OCI-LY1 (cell line): Measurements from ENCODE around the gene SYNGR2.
A peak's percentile ranks its signal among the peaks of the same experiment; 100 is the strongest.

Experiments
- H2AFZ ChIP-seq: fragments of 200-600 bp; sonication (generic), shearing (Covaris generic); 2 replicates; pipeline ENCODE4 v1.6.0; 2014; ENCODE audit warnings: antibody characterized with exemption, mild to moderate bottlenecking, low read length
- H3F3A ChIP-seq: fragments of 200-600 bp; sonication (generic), shearing (Covaris generic); 2 replicates; pipeline ENCODE4 v1.6.0; 2014; ENCODE audit warnings: mild to moderate bottlenecking, antibody characterized with exemption, low read length, moderate library complexity; ENCODE audit not compliant: insufficient read depth
- H3K27ac ChIP-seq: fragments of 200-600 bp; sonication (generic); 2 replicates; pipeline ENCODE4 v1.5.1; 2014; ENCODE audit warnings: low read length, mixed run types, mild to moderate bottlenecking, low read depth; ENCODE audit not compliant: poor library complexity, severe bottlenecking
- H3K27me3 ChIP-seq: fragments of 200-600 bp; sonication (generic); 2 replicates; pipeline ENCODE4 v1.6.0; 2014; ENCODE audit warnings: antibody characterized with exemption, mild to moderate bottlenecking, low read length, moderate library complexity; ENCODE audit not compliant: insufficient read depth
- H3K36me3 ChIP-seq: fragments of 200-600 bp; sonication (generic); 2 replicates; pipeline ENCODE4 v1.6.1; 2014; ENCODE audit warnings: mild to moderate bottlenecking, antibody characterized with exemption, low read length, moderate library complexity, mixed read lengths; ENCODE audit not compliant: insufficient read depth
- H3K4me1 ChIP-seq: fragments of 200-600 bp; sonication (generic); 2 replicates; pipeline ENCODE4 v1.5.1; 2014; ENCODE audit warnings: mild to moderate bottlenecking, low read length, moderate library complexity; ENCODE audit not compliant: insufficient read depth, severe bottlenecking
- H3K4me2 ChIP-seq: fragments of 200-600 bp; sonication (generic), shearing (Covaris generic); 2 replicates; pipeline ENCODE4 v1.6.1; 2014; ENCODE audit warnings: low read length
- H3K4me3 ChIP-seq: fragments of 200-600 bp; sonication (generic); 2 replicates; pipeline ENCODE4 v1.5.1; 2014; ENCODE audit warnings: low read length, low read depth, mild to moderate bottlenecking, mixed read lengths; ENCODE audit not compliant: poor library complexity, severe bottlenecking
- H3K79me2 ChIP-seq: fragments of 200-600 bp; shearing (Covaris generic); 2 replicates; pipeline ENCODE4 v1.6.1; 2016; ENCODE audit warnings: mixed run types, low read length, mixed read lengths; ENCODE audit not compliant: insufficient read depth
- H3K9ac ChIP-seq: fragments of 200-600 bp; sonication (generic), shearing (Covaris generic); 2 replicates; pipeline ENCODE4 v1.6.1; 2014; ENCODE audit warnings: mild to moderate bottlenecking, low read length, mixed read lengths
- H3K9me2 ChIP-seq: fragments of 200-600 bp; sonication (generic), shearing (Covaris generic); 2 replicates; pipeline ENCODE4 v1.6.1; 2014; ENCODE audit warnings: low read depth, mild to moderate bottlenecking, low read length, mixed read lengths
- H3K9me3 ChIP-seq: fragments of 200-600 bp; shearing (Covaris generic); 2 replicates; pipeline ENCODE4 v1.6.1; 2014; ENCODE audit warnings: low read length, mixed read lengths
- H4K20me1 ChIP-seq: fragments of 200-600 bp; sonication (generic), shearing (Covaris generic); 2 replicates; pipeline ENCODE4 v1.6.0; 2016; ENCODE audit warnings: mild to moderate bottlenecking, low read length; ENCODE audit not compliant: insufficient read depth
- CTCF ChIP-seq: fragments of 200-600 bp; sonication (generic), shearing (Covaris generic); IDR thresholded peaks from 2 replicates; pipeline ENCODE4 v1.5.1; 2017; ENCODE audit warnings: mild to moderate bottlenecking, antibody characterized with exemption, low read length, moderate library complexity, mixed read lengths
- EZH2 ChIP-seq: fragments of 200-600 bp; sonication (generic), shearing (Covaris generic); IDR thresholded peaks from 2 replicates; pipeline ENCODE4 v1.8.0; 2017; ENCODE audit warnings: borderline replicate concordance, mixed run types, mild to moderate bottlenecking, antibody characterized with exemption, low read length, moderate library complexity, mixed read lengths

The SYNGR2 gene

GRCh38 chr17:78211032-78211431 lies 42.7 kb downstream of the SYNGR2 start:
- no peak overlapping the region for H2AFZ ChIP-seq
- no peak overlapping the region for H3K27ac ChIP-seq
- no peaks in the 10 kb centered on the region for H4K20me1 ChIP-seq
- H3K4me3 ChIP-seq, result no peak overlapping the region
- peaks cover 14% of the 10 kb centered on the region for H3K4me1 ChIP-seq
- H3K9me3 ChIP-seq, result no peaks in the 10 kb centered on the region
- TF ChIP-seq CTCF (no peak), EZH2 (no peak)
- H3K79me2 ChIP-seq, result peaks cover 16% of the 10 kb centered on the region
- H3K4me2 ChIP-seq, result no peak overlapping the region
- H3K36me3 ChIP-seq, result peaks cover 26% of the 10 kb centered on the region
- H3K9me2 ChIP-seq, result no peaks in the 10 kb centered on the region
- no peak overlapping the region for H3K9ac ChIP-seq
- no peaks in the 10 kb centered on the region for H3F3A ChIP-seq
- H3K27me3 ChIP-seq, result no peaks in the 10 kb centered on the region

- Histone ChIP-seq H3K4me1 (peaks cover 14% of the 10 kb centered on the region), H3K9ac (peak within 1 kb of the TSS; percentile 96), H3K27me3 (no peaks in the 10 kb centered on the region), H3K9me2 (no peaks in the 10 kb centered on the region), H3K79me2 (peaks cover 16% of the 10 kb centered on the region), H2AFZ (no peak within 1 kb of the TSS), H3K36me3 (peaks cover 25% of the 10 kb centered on the region), H3K4me3 (peak within 1 kb of the TSS; percentile 91), H4K20me1 (no peaks in the 10 kb centered on the region), H3F3A (no peaks in the 10 kb centered on the region), H3K9me3 (no peaks in the 10 kb centered on the region), H3K4me2 (peak within 1 kb of the TSS; percentile 95), H3K27ac (peak within 1 kb of the TSS; percentile 72)
- TF ChIP-seq EZH2 (no peak), CTCF (no peak)
These were observed 45.8 kb downstream of the SYNGR2 start, which contains the start of gene BIRC5 for GRCh38 chr17:78214016-78214705. Gene BIRC5 (plus strand): TSS chr17:78214253. CDS start chr17:78214317, 64 bp downstream.

GRCh38 chr17:78214706-78215061 lies 46.3 kb downstream of the SYNGR2 start:
- Histone ChIP-seq H2AFZ (no peak overlapping the region), H3F3A (no peaks in the 10 kb centered on the region), H3K4me3 (peak overlapping the region; percentile 91)

More at GRCh38 chr17:78214706-78215061, 46.3 kb downstream of the SYNGR2 start:
- peak overlapping the region; percentile 96 for H3K9ac ChIP-seq
- peaks cover 14% of the 10 kb centered on the region for H3K4me1 ChIP-seq
- no peaks in the 10 kb centered on the region for H3K9me3 ChIP-seq
- no peaks in the 10 kb centered on the region for H4K20me1 ChIP-seq
- peak overlapping the region; percentile 72 for H3K27ac ChIP-seq
- no peak for TF ChIP-seq EZH2
- TF ChIP-seq CTCF, result no peak
- H3K4me2 ChIP-seq, result peak overlapping the region; percentile 95
- H3K36me3 ChIP-seq, result peaks cover 30% of the 10 kb centered on the region
- no peaks in the 10 kb centered on the region for H3K9me2 ChIP-seq
- H3K79me2 ChIP-seq, result peaks cover 16% of the 10 kb centered on the region
- no peaks in the 10 kb centered on the region for H3K27me3 ChIP-seq
